CD1c-positive myeloid dendritic cell (primary cell): ENCODE results near the gene C2orf15.
"Not testable (repeated sequence)": the region's sequence is repeated elsewhere in the genome, so short reads cannot be mapped to it uniquely, and the experiment has no call there.

Experiments
- DNase-seq: peaks from one replicate; pipeline ENCODE4 v3.0.0-alpha.2; 2016; ENCODE audit errors: extremely low spot score

The C2orf15 gene

DNA sequence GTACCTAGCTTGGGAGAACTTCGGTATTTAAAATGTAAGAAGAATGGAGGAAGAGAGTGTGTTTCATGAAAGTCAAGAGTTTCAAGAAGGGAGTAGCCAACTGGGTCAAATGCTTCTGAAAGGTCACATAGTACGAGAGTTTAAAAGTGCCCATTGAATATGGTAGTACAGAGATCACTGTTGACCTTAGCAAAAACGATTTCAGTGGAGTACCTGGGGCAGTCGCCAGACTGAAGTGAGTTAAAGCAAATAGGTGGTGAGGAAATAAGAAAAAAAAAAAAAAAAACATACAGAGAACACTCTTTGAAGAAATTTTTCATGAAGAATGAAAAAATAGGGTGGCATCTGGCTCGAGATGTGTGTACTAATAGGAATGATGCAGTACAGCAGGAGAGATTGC lies 24.7 kb downstream of the C2orf15 start:
- DNase-seq = no peak

DNA sequence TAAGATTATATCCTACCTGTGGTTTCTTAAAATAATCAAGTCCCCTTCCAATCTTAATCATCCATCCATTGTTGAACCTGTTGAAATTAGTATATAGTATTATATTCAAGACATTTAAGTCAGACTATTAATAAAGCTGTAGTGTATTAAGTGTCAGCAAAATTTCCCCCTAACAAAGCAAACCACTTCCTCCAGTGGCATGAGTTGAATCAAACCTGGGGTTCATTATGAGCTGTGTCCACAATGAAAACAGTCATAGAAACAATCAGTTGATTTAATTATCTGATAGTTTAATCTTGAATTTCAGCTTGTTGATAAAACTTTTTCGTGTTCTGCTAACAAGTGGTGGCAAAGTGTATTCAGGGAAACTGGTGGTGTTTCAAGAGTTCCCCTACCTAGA lies 28.0 kb downstream of the C2orf15 start:
- no peak for DNase-seq

DNA sequence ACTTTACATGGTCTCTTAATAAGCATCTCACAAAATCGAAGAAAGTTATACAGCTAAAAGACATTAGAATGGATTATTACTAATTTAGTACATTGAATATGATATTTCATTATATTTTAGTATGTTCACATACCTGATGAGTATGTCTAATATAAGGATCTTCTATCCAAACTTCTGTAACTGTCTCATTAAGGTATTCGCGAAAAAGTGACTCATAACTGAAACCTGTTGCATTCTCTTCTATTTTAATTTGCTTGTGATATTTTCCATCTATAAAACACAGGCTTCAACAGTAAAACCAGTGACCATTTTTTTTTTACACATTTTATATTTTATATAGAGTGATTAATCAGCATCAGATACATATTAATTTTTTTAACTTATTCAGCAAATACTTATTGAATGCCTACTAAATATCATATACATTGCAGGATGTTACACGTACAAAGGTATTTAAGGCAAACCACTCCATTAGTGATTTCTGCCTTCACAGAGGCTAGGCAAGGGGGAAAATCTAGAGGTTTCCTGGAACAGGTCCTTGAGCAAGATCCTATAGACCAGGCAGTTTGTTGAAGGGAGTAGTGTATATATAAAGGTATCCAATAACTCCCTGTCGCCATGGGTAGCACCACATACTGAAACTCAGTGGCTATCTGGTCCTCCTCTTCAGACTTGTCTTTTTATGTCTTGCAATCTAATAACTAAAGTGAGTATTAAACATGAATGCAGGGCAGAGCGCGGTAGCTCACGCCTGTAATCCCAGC lies 30.1 kb downstream of the C2orf15 start:
- DNase-seq = no peak

DNA sequence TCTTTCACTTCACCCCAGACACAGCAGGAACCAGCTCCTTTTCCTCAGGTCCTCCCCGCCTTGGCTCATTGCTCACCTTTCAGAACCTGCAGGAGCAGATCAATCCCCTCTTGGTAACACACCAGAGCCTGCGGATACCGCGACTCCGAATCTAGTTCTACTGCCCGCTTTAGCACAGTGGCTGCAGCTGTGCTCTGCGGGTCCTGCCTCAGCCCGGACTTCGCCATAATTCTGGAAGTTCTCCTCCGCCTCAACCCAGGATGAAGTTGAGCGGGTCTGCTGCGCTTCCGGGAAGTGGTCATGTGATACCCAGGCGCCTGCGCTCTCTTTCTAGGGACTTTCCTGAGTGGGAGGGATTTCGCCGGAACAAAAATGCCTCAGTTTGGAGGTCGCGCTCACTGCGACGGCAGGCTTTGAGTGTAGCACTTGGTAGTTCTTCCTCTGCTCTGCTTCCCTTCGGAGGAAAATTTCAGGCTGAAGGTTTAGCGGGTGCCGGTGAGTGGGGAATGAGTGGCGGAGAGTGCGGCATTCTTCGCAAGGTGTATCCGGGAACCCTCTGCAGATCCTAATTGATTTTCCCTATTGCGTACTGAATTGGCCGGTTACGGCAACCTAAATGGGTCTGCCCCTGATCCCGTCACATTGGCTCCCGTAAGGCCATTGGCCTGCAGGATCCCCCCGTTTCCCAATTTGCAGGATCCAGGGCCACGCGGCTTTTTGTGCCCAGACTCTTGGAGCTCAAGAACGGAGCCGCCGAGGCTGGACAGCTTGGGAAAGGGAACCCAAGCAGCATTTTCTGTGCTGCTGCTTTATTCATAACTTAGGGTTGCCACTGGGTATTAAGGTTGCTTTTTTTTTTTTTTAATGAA lies 39.5 kb downstream of the C2orf15 start, which contains the start of the genes MITD1 and MRPL30:
TSS of gene MITD1 (minus strand) at position 304 of the 869 bp plus-strand sequence. CDS start at position 227, 77 bp downstream.
TSS of gene MRPL30 (plus strand) at position 430 of the 869 bp plus-strand sequence. CDS start 5,020 bp downstream, outside the sequence.
- peak; percentile 97 for DNase-seq

DNA sequence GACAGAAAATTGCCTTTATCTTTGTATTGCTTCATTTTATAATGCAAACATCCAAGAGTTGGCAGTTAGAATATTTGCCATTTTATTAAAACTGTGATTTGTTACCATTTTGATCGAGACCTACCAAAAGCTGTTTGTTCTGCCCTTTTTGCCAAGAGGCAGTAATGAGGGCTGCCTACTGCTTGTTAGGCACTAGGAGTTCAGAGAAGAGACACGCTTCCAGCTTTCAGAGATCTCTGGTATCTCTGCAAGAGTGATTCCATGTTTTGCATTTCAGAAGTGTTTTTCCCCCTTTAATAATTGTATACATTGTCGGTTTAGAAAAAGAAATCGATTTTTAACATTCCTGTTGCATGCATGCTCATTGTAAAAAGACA lies 40.1 kb downstream of the C2orf15 start:
- DNase-seq = no peak

DNA sequence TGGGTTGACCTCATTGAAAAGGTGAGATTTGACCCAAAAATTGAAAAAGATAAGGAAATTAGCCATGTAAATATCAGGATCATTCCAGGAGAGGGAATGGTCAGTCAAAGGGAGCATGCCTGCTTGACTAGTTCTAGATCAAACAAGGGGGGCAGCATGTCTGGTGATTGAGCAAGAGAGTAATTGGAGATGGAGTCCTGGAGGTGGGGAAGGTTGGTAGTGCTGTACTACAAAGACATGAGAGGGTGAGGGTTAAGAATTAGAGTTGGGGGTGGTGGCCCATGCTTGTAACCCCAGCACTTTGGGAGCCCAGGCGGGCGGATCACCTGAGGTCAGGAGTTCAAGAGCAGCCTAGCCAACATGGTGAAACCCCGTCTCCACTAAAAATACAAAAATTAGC lies 41.5 kb downstream of the C2orf15 start:
- DNase-seq = no peak

DNA sequence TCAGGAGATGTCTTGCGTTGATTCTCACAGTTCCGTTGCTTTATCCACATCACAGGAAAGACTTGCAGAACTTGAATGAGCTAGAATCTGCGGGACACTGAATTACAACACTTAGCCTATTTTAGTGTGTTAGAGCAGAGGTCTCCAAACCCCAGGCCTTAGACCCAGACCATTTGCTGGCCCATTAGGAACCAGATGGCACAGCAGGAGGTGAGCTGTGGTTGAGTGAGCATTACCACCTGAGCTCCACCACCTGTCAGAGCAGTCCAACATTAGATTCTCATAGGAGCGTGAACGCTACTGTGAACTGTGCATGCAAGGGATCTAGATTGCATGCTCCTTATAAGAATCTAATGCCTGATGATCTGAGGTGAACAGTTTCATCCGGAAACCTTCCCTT lies 43.3 kb downstream of the C2orf15 start:
- no peak for DNase-seq

DNA sequence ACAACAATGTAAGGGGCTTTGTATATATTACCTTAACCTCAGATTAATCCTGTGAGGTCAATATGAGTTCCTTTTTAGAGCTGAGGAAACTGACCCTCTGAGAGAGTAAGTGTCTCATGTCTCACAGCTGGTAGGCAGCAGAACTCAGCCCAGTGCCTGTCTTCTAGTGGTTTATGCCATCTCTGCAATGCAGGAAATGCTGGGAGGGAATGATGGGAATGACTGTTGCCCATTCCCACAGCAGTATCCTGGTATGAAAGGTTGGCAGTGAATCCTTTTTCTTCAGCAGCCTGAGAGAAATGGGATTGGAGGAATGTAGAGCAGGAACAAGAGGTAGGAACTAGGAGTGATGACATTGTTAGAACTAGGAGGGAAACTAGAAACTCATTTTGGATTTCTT lies 45.5 kb downstream of the C2orf15 start:
- no peak for DNase-seq

DNA sequence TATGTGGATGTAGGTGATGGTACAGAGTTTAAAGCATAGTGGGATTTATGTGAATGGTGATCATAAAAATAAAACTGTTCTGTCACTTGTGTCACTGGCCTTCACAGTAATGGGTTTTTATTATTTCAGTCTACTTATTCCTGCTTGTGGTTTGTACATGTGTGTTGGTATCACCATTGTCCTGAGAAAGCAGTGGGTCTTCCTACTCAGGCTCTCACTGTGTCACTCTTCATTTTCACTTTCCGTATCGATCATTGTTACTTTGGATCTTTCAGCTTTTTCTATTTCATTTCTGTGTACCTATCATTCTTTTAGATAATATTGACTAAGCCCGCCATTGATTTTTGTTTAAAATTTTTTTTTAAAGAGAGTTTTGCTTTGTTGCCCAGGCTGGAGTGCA lies 46.9 kb downstream of the C2orf15 start:
- no peak for DNase-seq

DNA sequence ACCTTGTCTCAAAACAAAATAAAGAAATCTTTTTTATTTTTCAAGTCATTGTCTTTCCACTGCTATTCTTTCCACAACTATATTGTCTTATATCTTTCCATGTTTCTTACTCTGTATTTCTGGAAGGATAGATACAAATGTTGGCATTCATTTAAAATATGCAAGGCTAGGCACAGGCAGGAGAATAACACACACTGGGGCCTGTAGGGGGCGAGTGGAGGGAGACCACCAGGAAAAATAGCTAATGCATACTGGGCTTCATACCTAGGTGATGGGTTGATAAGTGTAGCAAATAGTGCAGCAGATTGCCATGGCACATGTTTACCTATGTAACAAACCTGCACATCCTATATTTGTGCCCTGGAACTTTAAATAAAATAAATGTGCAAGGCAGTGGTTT lies 49.0 kb downstream of the C2orf15 start:
- DNase-seq = no peak

DNA sequence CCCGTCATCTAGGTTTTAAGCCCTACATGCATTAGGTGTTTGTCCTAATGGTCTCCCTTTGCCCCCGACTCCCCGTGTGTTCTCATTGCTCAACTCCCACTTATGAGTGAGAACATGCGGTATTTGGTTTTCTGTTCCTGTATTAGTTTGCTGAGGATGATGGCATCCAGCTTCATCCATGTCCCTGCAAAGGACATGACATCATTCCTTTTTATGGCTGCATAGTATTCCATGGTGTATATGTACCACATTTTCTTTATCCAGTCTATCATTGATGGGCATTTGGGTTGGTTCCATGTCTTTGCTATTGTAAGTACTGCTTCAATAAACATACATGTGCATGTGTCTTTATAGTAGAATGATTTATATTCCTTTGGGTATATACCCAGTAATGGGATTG lies 50.9 kb downstream of the C2orf15 start:
- DNase-seq = not testable (repeated sequence)

DNA sequence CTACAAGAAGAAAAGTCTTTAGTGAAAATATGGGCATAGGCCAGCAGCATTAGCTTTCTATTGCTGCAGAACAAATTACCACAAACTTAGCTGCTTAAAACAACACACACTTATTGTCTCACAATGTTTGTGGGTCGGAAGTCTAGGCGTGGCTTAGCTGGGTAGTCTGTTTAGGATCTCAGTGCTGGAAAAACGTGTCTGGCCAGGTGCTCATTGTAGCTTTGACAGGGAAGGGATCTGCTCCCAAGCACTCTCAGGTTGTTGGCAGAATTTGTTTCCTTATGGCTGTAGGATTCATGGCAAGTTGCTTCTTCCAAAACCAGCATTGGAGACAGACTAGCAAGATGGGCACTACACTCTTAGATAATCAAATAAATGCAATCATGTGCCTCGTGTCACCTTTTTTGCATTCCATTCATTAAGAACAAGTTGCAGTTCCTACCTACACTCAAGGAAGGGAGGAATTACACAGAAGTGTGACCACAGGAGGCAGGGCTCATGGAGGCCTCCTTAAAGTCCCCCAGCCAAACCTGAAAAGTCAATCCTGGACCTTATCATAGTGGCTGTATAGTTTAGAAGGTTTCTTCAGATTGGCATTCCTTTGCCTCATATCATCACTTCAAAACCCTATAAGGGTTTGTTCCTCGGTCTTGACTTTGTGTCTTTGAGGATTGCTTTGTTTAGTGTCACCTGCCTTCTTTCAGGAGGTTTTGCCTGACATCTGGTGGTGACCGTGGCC lies 56.8 kb downstream of the C2orf15 start:
- DNase-seq = no peak

DNA sequence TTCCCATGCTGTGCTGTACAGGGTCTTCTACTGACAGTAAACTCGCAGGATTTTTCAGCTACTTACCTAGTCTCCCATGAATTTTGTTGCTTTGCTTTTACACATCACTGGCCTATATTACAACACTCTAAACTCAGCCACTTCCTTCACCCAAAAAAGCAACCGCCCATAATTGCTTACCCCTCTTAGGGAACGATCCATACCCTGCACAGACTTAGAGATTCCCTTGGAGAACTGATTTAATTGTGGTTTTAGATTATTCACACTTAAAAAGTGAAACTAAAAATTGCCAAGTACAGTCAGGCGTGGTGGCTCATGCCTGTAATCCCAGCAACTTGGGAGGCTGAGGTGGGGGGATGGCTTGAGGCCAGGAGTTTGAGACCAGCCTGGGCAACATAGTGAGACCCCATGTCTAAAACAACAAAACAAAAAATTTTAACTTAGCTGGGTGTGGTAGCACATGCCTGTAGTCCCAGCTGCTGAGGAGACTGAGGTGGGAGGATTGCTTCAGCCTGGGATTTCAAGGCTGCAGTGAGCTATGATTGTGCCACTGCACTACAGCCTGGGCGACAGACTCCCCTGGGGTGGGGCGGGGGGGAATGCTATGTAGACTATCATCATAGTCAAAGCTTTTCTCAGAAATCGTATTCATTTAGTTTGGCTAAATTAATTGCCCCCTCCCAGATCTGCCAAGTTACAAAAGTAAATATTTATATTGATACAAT lies 58.7 kb downstream of the C2orf15 start:
- no peak for DNase-seq
